B cell (primary cell): ENCODE data around the gene MSH6.

Experiments
- EZH2 ChIP-seq: IDR thresholded peaks from 2 replicates; pipeline ENCODE4 v1.6.1; 2012; ENCODE audit warnings: borderline replicate concordance, low read depth, mild to moderate bottlenecking, moderate library complexity, low read length; ENCODE audit not compliant: insufficient read depth, poor library complexity, severe bottlenecking
- TF ChIP-seq, protein P1 (sequence below): fragments of 200-600 bp; IDR thresholded peaks from one replicate; pipeline ENCODE4 v1.8.0; 2022; ENCODE audit warnings: antibody characterized with exemption, mild to moderate bottlenecking

DNA sequence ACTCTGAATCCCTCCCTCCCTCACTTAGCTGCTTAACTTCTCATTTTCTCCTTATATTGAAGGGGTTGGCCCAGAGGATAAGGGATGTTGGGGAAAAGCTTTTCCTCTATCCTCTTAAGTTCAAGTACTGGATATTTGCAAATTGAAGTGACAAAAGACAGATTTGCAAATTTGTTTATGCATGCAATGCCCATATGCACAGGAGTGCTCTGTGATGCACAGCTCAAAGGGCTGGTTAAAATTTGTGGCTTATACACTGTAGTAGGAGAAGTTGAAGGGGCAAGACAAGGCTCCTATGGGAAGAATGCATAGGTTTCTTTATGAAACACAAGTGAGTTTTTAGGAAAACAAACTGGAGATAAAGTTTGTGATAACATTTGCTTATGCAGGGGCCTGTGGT lies 8.4 kb upstream of the MSH6 start:
- TF ChIP-seq, protein P1, sequence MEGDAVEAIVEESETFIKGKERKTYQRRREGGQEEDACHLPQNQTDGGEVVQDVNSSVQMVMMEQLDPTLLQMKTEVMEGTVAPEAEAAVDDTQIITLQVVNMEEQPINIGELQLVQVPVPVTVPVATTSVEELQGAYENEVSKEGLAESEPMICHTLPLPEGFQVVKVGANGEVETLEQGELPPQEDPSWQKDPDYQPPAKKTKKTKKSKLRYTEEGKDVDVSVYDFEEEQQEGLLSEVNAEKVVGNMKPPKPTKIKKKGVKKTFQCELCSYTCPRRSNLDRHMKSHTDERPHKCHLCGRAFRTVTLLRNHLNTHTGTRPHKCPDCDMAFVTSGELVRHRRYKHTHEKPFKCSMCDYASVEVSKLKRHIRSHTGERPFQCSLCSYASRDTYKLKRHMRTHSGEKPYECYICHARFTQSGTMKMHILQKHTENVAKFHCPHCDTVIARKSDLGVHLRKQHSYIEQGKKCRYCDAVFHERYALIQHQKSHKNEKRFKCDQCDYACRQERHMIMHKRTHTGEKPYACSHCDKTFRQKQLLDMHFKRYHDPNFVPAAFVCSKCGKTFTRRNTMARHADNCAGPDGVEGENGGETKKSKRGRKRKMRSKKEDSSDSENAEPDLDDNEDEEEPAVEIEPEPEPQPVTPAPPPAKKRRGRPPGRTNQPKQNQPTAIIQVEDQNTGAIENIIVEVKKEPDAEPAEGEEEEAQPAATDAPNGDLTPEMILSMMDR = no peak
- TF ChIP-seq EZH2 = no peak
